RCC 7860 (cell line): ENCODE results near the gene TRPM2.
"Not testable (repeated sequence)": the region's sequence is repeated elsewhere in the genome, so short reads cannot be mapped to it uniquely, and the experiment has no call there.

Experiments used
- DNase-seq: peaks from one replicate; pipeline ENCODE4 v3.0.0-alpha.2; 2015; ENCODE audit warnings: low spot score
- FAIRE-seq: peaks from 2 replicates; lab custom pipeline; 2012; peaks lifted over from hg19 to GRCh38; lab: Jason Lieb, UNC

TRPM2 gene

DNA sequence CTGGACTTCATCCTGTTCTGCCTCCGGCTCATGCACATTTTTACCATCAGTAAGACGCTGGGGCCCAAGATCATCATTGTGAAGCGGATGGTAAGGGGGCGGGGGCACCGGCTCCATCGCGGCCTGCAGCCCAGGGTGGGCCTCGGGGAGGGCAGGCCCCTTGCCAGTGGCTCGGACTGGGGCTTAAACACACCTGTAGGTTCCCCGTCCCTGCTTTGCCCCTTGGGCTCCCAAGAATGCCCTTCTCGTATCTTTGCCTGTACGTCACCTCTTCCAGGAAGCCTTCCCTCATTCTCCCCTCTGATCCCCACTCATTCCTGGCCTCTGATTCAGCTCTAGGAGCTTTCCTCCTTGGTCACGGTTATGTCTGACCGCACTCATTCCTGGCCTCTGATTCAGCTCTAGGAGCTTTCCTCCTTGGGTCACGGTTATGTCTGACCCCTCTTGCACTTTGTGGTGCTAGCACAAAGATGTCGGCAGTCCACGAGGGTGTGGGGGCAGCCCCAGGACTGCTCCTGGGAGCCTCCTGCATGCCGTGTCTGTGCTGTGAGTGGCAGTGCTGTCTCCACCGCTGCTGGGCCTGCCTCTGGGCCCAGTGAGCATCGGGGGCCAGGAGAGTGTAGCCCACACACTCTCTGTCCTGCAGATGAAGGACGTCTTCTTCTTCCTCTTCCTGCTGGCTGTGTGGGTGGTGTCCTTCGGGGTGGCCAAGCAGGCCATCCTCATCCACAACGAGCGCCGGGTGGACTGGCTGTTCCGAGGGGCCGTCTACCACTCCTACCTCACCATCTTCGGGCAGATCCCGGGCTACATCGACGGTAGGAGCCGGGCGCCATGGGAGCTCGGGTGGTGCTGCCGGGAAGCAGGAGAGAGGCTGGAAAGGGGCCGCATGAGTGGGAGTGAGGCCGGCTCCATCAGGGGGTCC is 52.8 kb downstream of the TRPM2 start:
- FAIRE-seq (peak; percentile 93), DNase-seq (peak; percentile 87)

DNA sequence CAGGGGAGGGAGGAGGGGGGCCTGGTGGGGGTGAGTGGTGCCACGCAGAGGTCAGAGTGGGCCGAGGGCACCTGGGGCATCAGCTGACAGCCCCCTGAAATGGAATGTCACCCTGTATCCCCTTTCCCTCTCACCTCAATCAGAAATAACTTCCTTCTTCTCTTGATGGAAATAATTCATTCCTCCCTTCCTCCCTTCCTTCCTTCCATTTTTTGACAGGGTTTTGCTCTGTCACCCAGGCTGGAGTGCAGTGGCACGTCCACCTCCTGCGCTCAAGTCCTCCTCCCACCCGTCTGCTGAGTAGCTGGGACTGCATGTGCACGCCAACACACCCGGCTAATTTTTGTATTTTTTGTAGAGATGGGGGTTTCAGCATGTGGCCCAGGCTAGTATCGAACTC is 53.5 kb downstream of the TRPM2 start:
- no peak for FAIRE-seq
- no peak for DNase-seq

DNA sequence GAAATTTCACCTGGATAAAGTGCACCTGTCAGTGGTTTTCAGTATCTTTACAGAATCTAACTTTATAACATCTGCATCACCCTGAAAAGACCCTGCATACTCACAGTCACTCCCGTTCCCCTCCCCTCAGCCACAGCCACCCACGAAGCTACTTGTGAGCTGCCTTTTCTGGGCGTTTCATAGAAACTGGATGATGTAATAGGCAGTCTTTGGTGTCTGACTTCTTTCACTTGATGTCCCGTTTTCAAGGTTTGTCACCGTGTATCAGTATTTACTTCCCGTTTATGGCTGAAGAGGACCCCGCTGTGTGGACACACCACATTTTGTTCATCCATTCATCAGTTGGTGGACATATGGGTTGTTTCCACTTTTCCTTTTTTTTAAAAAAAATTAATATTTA is 54.1 kb downstream of the TRPM2 start:
- FAIRE-seq: no peak
- no peak for DNase-seq

DNA sequence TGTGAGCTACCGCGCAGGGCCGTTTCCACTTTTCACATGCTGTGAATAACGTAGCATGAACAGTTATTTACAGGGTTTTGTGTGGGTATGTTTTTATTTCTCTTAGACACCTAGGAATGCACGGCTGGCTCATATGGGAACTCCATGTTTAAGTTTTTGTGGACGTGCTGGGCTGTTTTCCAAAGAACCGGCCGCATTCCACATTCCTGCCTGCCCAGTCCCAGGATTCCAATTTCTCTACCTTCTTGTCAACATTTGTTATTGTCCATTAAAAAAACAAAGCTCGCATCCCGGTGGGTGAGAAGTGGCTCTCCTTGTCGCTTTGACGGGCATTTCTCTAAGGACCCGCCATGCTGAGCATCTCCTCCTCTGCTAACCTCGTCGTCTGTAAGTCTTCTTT is 54.8 kb downstream of the TRPM2 start:
- DNase-seq: no peak
- no peak for FAIRE-seq

DNA sequence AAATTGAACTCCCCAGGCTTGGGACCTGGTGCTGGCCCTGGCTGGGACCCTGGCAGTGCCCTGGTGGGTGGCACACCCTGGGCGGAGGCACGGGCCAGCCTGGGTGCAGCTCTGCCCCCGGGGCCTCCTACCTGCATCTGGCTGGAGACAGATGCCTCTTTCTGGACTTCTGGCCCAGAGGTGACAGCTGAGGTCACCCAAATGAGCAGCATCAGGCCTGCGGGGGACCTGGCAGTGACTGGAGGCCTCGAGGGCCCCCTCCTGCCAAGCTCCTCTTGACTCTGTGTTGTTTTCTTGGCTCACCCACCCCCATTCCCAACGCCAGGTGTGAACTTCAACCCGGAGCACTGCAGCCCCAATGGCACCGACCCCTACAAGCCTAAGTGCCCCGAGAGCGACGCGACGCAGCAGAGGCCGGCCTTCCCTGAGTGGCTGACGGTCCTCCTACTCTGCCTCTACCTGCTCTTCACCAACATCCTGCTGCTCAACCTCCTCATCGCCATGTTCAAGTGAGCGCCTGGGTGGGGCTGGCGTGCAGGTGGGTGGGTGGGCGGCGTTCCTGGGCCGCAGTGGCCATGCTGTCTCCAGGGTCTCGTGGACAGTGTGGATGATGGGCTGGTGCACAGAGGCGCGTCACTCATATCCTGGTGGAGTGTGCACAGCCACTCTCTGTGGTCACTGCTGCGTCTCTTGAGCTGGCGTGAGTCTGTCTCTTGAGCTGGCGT is 60.3 kb downstream of the TRPM2 start:
- FAIRE-seq (no peak), DNase-seq (no peak)

DNA sequence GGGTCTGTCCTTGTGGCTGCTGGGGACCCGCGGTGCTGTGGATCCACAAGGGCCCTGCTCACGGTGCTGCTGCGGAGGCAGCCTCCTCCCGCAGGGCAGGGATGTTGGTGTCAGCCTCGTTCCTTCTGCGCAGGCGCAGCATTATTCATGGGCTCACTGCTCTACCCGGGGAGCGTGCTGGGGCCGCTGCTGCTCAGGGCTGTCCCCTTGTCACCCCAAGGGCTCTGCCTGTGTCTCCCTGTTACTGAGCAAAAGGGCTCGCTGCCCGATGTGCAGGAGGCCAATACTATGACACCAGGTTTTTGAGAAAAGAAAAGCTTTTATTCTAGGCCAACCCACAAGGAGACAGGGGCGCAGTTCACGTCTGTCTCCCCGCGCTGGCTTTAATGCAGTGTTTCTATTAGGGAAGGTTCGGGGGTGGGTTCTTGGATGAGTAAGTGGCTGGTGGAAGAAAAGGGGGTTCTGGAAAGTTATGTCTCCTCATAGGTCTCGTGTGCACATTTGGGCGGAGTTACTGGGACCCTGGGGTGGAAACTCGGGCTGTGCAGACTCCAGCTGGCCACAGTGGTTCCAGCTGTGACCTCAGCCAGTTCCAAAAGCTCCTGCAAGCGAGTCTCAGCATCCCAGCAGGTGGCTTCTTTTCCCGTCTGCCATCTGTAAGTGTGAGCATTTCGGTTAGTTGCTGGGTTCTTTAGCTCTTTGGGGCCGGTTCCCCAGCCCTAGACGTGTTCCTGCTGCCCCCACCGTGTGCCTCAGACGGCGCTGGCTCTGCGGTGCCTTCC is 61.1 kb downstream of the TRPM2 start:
- DNase-seq: no peak
- FAIRE-seq: no peak

DNA sequence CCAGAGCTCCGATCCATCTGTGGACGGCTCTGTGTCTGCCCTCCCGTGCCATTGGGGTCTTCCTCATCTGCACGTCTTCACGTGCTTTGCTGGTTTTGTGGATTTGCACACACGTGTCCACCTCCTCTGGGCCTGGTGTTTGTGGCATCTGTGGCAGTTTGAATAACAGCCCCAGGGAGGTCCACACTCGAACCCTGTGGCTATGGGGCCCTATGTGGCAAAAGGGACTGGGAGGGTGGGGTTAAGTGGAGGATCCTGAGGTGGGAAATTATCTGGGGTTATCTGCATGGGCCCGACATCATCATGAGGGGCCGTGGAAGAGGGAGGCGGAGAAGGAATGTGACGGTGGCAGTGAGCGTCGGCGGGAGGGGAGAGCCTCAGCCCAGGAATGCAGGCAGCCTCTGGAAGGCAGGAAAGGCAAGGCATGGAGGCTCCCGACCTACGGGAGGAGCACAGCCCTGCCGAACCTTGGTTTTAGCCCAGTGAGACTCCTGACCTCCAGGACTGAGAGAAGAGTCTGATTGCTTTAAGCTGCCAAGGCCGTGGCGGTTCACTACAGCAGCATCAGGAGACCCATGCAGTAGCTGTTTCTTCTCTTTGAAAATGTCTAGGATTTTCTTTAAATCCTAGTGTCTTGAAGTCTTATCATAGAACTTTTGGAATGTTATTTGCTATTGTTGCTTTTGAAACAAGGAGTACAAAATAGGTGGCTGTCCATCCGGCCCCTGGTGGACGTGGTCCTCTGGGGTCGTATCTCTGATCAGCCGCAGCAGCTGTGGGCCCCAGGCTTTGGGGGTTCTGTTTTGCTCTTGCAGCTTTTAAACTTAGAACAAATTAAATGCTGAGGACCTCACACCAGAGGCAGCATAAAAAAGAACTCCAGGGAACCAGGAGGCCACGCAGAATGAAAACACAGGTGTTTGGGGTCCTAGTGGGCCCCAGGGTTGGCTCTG is 61.9 kb downstream of the TRPM2 start:
- FAIRE-seq (no peak), DNase-seq (no peak)

DNA sequence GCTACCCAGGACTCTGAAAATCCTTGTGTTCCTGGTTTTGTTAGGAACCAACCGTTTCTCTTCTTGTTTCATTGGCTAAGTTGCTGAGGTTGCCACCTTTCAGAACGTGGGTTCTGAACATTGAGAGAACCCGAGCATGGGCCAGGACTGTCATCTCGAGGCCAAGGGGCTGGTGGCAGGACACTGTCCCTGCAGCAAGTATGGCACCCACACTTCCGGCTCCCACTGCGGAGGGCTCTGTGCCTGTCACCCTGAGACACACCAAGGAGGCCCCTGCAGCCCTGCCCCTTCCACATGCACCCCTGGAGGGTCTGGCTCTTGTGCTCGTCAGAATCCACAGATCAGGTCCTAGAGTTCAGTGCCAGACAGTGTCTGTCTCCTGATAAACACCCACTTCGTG is 62.8 kb downstream of the TRPM2 start:
- FAIRE-seq (no peak), DNase-seq (no peak)

DNA sequence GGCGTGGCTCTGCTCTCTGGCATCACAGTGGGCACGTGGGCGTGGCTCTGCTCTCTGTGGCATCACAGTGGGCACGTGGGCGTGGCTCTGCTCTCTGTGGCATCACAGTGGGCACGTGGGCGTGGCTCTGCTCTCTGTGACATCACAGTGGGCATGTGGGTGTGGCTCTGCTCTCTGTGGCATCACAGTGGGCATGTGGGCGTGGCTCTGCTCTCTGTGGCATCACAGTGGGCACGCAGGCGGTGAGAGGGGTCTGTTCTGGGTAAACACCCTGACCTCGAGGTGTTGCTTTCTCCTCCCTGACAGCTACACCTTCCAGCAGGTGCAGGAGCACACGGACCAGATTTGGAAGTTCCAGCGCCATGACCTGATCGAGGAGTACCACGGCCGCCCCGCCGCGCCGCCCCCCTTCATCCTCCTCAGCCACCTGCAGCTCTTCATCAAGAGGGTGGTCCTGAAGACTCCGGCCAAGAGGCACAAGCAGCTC is 64.2 kb downstream of the TRPM2 start:
- FAIRE-seq, DNase-seq: not testable (repeated sequence)

DNA sequence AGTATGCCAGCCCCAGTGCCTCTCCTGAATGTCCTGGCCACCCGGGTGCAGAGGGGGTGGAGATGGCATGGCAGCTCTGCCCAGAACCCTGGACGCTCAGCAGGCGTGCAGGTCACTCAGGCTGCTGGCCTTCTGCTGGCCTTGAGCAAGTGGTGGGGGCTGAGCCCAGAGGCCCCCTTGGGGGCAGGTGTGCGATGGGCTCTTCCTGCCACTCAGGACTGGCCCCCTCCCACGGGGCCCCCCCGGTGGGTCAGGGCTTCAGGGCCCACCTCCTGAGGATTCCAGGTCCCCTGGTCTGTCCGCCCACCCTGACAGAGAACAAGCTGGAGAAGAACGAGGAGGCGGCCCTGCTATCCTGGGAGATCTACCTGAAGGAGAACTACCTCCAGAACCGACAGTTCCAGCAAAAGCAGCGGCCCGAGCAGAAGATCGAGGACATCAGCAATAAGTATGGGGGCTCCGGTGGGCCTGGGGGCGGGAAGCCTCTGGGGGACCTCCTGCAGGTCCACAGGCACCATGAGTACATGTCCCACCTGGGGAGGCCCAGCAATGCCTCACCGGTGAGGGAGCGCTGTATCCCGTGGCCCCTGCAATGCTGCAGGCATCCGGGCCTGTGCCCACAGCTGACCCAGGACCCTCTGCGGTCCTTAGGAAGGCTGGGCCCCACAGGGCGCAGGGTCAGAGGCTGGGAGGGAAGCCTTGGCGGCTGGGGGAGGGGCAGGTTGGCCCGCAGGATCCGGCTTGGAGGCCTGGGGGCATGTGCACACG is 64.9 kb downstream of the TRPM2 start:
- FAIRE-seq (no peak), DNase-seq (no peak)

DNA sequence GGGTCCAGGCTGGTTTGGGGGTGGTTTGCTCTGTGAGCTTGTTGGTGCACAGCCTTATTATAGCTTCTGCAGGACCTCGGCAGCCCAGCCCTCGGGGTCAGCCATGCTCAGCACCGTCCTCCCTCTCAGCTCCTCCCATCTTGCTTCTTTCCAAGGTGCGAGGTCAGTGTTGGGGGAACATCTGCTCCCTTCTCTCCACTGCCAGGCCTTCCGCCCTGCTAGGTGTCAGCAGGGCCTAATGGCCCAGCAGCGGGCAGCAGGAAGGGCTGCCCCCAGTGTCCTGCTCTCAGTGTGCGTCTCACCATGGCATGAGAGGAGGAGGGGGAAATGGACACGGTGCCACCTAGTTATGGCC is 65.4 kb downstream of the TRPM2 start:
- FAIRE-seq: no peak
- DNase-seq: no peak

DNA sequence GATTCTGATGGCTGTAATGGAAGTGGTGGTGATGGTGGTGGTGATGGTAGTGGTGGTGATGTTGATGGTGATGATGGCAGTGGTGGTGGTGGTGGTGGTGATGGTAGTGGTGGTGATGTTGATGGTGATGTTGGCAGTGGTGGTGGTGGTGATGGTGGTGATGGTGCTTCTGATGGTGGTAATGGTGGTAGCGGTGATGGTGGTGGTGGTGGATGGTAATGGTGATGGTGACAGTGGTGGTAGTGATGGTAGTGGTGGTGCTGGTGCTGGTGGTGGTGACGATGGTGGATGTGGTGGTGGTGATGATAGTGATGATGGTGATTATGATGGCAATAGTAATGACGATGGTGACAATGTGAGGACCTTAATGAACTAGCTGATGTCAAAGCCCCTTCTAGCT is 66.3 kb downstream of the TRPM2 start:
- DNase-seq: no peak
- FAIRE-seq: no peak

DNA sequence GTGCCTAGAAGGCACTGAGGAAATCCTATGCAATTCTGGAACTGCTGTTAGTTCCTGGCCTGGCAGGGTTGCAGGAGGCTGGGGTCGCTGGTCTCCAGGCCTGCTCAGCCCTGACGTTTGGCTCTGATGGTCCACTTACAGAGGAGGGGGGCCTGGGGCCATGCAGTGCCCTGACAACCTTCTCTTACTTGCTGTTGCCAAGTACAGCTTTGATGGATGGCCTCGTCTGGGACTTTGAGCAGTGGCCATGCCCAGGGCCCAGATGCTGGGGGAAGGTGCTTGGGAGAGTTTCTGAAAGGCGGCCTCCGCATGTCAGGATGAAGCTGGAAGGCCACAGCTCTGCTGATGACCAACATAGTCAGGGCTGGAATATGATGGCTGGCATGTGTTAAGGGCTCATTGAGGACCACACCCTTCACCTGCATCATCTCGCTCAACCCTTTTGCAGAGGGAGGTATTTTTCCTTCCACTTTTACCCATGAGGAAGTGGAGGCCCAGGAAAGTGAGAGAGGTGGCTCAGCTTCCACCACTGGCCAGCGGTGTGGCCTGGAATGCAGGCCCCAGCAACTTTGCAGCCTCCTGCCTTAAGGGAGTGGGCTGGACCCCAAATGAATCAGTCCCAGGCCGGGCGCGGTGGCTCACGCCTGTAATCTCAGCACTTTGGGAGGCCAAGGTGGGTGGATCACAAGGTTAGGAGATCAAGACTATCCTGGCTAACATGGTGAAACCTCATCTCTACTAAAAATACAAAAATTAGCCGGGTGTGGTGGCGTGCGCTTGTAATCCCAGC is 67.2 kb downstream of the TRPM2 start:
- FAIRE-seq: no peak
- DNase-seq: no peak

DNA sequence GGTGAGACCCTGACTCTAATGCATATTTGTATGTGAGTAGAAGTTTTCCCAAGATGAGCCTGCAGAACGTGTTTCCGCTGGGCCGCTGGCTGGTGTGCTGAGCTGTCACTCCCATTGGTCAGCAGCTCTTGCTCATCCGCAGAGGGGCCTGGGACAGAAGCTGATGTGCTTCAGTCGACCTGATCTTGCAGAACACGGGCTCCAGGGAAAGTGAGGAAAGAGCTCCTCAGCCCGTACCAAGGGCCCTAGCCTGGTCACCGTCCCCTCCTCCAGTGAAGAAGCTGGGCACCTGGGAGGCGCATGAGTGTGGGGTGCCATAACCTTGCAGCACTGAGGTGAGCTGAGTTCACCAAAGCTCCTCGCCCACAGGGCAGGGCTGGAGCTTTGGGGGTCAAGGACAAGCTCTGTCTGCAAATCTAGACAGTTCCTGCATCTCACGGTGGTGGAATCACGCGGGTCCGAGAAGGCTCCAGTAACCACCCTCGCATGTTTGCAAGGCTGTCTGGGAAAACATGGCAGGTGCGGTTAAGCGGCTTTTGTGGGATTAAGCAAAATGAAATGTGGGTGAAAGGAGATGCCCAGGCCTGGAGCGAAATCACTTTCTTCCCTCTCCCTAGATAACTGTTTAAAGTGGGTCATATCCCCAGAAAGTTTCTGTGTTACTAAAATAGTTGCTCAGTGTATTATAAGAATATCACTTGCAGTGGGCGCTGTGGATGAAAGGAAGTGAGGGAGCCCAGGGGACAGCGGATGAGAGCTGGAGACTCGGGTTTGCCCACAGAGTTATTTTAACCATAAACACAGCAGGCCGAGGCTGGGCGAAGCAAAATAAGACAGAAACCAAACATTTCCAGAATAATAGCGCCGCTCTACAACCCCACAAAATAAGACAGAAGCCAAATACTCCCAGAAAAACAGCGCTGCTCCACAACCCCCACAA is 68.8 kb downstream of the TRPM2 start:
- no peak for FAIRE-seq
- DNase-seq: no peak

DNA sequence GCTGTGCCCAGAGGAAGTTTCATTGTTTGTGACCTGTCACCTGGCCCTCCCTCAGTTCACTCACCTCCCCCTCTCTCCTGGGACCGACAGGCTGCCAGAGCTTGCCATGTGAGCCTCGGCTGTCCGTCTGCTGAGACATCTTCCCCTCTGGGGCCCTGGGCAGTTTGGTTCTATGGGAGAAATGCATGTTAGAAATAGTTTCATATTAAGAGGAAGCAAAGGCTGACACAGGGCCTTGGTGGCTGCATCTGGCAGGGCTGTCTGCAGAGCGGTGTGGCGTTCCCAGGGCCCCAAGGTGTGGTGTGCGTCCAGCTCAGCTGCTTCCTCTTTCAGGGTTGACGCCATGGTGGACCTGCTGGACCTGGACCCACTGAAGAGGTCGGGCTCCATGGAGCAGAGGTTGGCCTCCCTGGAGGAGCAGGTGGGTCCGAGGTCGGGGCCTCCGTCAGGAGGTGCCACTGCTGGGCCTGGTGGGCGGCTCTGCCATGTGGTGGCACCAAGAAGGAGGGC is 69.9 kb downstream of the TRPM2 start:
- FAIRE-seq: no peak

DNA sequence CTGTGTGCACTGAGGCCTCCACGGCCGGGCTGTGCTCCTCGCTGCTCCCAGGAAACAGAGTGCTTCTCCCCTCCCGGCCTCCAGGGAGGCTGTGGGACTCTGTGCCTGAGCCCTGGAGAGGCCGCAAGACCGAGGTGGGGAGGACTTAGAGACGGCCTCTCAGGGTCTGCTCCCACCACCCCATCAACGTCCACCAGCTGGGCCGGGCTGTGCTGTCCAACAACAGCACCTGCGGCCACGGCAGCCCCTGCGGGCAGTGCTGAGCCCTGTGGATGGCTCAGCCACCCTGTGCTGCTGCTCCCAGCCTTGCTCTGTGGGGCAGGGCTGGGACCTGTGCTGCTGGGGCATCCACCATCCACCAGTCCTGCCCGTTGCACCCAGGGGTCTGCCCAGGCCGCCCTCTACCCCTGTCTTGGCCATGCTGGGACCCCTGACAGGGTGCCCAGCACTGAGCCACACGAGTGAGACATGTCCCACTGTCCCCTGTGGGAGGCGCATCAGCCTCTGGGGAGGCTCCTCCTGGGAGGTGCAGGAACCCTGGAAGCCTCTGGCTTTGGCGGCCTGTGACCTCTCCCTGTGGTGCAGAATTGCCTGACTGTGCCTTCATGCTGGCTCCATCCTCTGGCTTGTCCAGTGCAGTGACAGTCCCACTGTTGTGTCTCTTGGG is 70.7 kb downstream of the TRPM2 start:
- FAIRE-seq (no peak), DNase-seq (no peak)

More for the DNA sequence above, 69.9 kb downstream of the TRPM2 start:
- DNase-seq: no peak
